ENCODE measurements around the gene IRF2.

Gene IRF2

GRCh38 chr4:184446132-184446658 is 28.2 kb downstream of the IRF2 start:
- Histone ChIP-seq H3K27ac (ENCODE audit: low read depth, low read length) (no peak overlapping the region), H3K79me2 (ENCODE audit: control insufficient read depth, insufficient read depth, low read length, poor library complexity) (no peaks in the 10 kb centered on the region), H4K91ac (ENCODE audit: low read depth, low read length) (no peak overlapping the region), H2BK5ac (ENCODE audit: low read depth, low read length, poor library complexity) (no peak overlapping the region), H4K8ac (ENCODE audit: low read depth, low read length) (no peak overlapping the region), H3K36me3 (ENCODE audit: control insufficient read depth in 1 of 2, insufficient read depth in 2 of 2, low read length in 2 of 2) (no peaks in the 10 kb centered on the region), H3K27me3 (ENCODE audit: insufficient read depth, low read length) (no peaks in the 10 kb centered on the region), H3K9me3 (ENCODE audit: insufficient read depth, low read depth, low read length) (peaks cover 1% of the 10 kb centered on the region), H3K79me1 (ENCODE audit: low read length) (no peaks in the 10 kb centered on the region), H2BK120ac (ENCODE audit: insufficient read depth, low read length, poor library complexity) (no peak overlapping the region), H3K4ac (ENCODE audit: low read depth, low read length) (no peak overlapping the region), H3K23ac (ENCODE audit: low read length) (no peak overlapping the region), H3K9ac (ENCODE audit: low read length) (no peak overlapping the region), H3K14ac (ENCODE audit: low read length) (no peak overlapping the region), H4K12ac (ENCODE audit: low read depth, low read length) (no peak overlapping the region), H3K4me3 (ENCODE audit: low read depth, low read length) (no peak overlapping the region), H2BK12ac (ENCODE audit: low read length) (no peak overlapping the region), H2AFZ (ENCODE audit: insufficient read depth, low read length, poor library complexity) (no peak overlapping the region), H3K4me1 (ENCODE audit: control insufficient read depth in 1 of 2, insufficient read depth in 2 of 2, low read length in 2 of 2) (peaks cover 0 to 2% of the 10 kb centered on the region in 2 experiments), H2AK5ac (ENCODE audit: low read length) (no peak overlapping the region), H3K18ac (ENCODE audit: low read length) (no peak overlapping the region), H3K4me2 (ENCODE audit: low read length) (no peak overlapping the region)
- DNase-seq = no peak
- no CpG with 5 or more reads among the region's 3 CpGs for WGBS (ENCODE audit: extremely low coverage, insufficient coverage, insufficient read length)

DNA sequence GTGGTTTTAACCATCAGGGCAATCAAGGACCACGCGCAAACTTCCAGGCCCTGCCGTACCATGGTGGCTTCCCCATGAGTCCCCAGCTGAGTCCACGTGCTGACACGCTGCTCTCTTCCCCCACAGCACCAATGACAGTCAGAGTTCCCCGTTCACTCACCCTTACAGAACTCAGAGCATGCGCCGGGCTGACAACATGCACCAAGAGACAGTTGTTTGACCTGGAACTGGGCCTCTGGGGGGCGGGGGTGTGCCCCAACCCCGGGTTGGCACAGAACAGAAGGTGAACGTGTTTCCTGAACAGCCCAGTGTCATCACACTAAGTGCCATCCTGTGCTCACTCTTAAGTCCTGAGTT is 29.4 kb downstream of the IRF2 start:
- H2AK5ac ChIP-seq (ENCODE audit: low read length) = no peak overlapping the region
- H2BK5ac ChIP-seq (ENCODE audit: low read depth, low read length, poor library complexity) = no peak overlapping the region
- no peak overlapping the region for H4K91ac ChIP-seq (ENCODE audit: low read depth, low read length)
- no peak overlapping the region for H3K27ac ChIP-seq (ENCODE audit: low read depth, low read length)
- H4K12ac ChIP-seq (ENCODE audit: low read depth, low read length) = no peak overlapping the region
- H2AFZ ChIP-seq (ENCODE audit: insufficient read depth, low read length, poor library complexity) = no peak overlapping the region
- no peaks in the 10 kb centered on the region for H3K79me1 ChIP-seq (ENCODE audit: low read length)
- no peak overlapping the region for H3K14ac ChIP-seq (ENCODE audit: low read length)
- no peak overlapping the region for H3K18ac ChIP-seq (ENCODE audit: low read length)
- H3K36me3 ChIP-seq (ENCODE audit: control insufficient read depth in 1 of 2, insufficient read depth in 2 of 2, low read length in 2 of 2) = no peaks in the 10 kb centered on the region
- H3K27me3 ChIP-seq (ENCODE audit: insufficient read depth, low read length) = no peaks in the 10 kb centered on the region
- H3K4me3 ChIP-seq (ENCODE audit: low read depth, low read length) = no peak overlapping the region
- no peaks in the 10 kb centered on the region for H3K4me1 ChIP-seq (ENCODE audit: control insufficient read depth in 1 of 2, insufficient read depth in 2 of 2, low read length in 2 of 2)
- H3K23ac ChIP-seq (ENCODE audit: low read length) = no peak overlapping the region
- peaks cover 1% of the 10 kb centered on the region for H3K9me3 ChIP-seq (ENCODE audit: insufficient read depth, low read depth, low read length)
- no peak overlapping the region for H3K4ac ChIP-seq (ENCODE audit: low read depth, low read length)
- no CpG with 5 or more reads among the region's 11 CpGs for whole genome bisulfite sequencing (ENCODE audit: extremely low coverage, insufficient coverage, insufficient read length)
- DNase-seq = no peak
- H2BK120ac ChIP-seq (ENCODE audit: insufficient read depth, low read length, poor library complexity) = no peak overlapping the region
- no peak overlapping the region for H3K4me2 ChIP-seq (ENCODE audit: low read length)
- no peak overlapping the region for H4K8ac ChIP-seq (ENCODE audit: low read depth, low read length)
- no peaks in the 10 kb centered on the region for H3K79me2 ChIP-seq (ENCODE audit: control insufficient read depth, insufficient read depth, low read length, poor library complexity)
- H3K9ac ChIP-seq (ENCODE audit: low read length) = no peak overlapping the region
- no peak overlapping the region for H2BK12ac ChIP-seq (ENCODE audit: low read length)

DNA sequence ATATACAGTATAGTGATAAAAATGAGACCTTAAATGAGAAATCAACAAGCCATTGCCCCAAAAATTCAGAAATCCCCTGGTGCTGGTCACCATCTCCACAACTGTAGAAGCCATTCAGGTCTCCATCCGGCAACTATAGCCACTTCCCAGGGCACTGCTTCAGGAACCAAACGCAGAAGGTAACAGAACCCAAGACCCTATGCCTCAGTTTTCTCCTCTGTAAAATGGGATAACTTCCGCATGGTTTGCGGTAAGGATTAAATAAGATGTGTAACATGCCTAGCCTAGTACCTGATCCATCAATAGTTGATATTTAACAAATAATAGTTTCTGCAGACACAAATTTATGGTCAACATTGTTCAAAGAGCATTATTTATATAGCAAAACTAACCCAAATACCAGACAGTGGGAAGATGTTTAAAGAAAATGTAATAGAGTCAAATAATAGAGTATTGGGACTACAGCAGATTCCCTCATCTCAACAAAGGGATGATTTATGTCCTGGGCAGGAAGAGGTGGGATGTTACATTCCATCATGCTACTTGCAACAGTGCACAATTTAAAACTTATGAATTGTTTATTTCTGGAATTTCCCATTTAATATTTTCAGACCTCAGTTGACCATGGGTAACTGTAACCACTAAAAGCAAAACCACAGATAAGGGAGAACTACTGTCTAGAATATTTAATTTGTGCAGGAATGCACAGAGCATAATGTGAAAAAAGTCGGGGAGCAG is 30.0 kb downstream of the IRF2 start:
- no peak overlapping the region for H4K12ac ChIP-seq (ENCODE audit: low read depth, low read length)
- H3K9ac ChIP-seq (ENCODE audit: low read length) = no peak overlapping the region
- no peak overlapping the region for H2AK5ac ChIP-seq (ENCODE audit: low read length)

GRCh38 chr4:184443318-184443717 is 31.0 kb downstream of the IRF2 start:
- no CpG with 5 or more reads among the region's 2 CpGs for WGBS (ENCODE audit: extremely low coverage, insufficient coverage, insufficient read length)
- H2AFZ ChIP-seq (ENCODE audit: insufficient read depth, low read length, poor library complexity) = no peak overlapping the region
- H3K4me3 ChIP-seq (ENCODE audit: low read depth, low read length) = no peak overlapping the region
- H3K27ac ChIP-seq (ENCODE audit: low read depth, low read length) = no peak overlapping the region
- no peak overlapping the region for H2BK12ac ChIP-seq (ENCODE audit: low read length)
- H3K79me1 ChIP-seq (ENCODE audit: low read length) = no peaks in the 10 kb centered on the region
- H3K4me2 ChIP-seq (ENCODE audit: low read length) = no peak overlapping the region
- no peak overlapping the region for H3K18ac ChIP-seq (ENCODE audit: low read length)
- no peak for DNase-seq
- H3K9ac ChIP-seq (ENCODE audit: low read length) = no peak overlapping the region
- no peak overlapping the region for H2AK5ac ChIP-seq (ENCODE audit: low read length)
- H3K36me3 ChIP-seq (ENCODE audit: control insufficient read depth in 1 of 2, insufficient read depth in 2 of 2, low read length in 2 of 2) = no peaks in the 10 kb centered on the region
- no peak overlapping the region for H3K23ac ChIP-seq (ENCODE audit: low read length)
- H2BK120ac ChIP-seq (ENCODE audit: insufficient read depth, low read length, poor library complexity) = no peak overlapping the region
- H2BK5ac ChIP-seq (ENCODE audit: low read depth, low read length, poor library complexity) = no peak overlapping the region
- no peak overlapping the region for H3K4ac ChIP-seq (ENCODE audit: low read depth, low read length)
- H4K91ac ChIP-seq (ENCODE audit: low read depth, low read length) = no peak overlapping the region
- H3K79me2 ChIP-seq (ENCODE audit: control insufficient read depth, insufficient read depth, low read length, poor library complexity) = no peaks in the 10 kb centered on the region
- no peaks in the 10 kb centered on the region for H3K9me3 ChIP-seq (ENCODE audit: insufficient read depth, low read depth, low read length)
- no peaks in the 10 kb centered on the region for H3K27me3 ChIP-seq (ENCODE audit: insufficient read depth, low read length)
- no peak overlapping the region for H4K8ac ChIP-seq (ENCODE audit: low read depth, low read length)
- H3K14ac ChIP-seq (ENCODE audit: low read length) = no peak overlapping the region
- no peaks in the 10 kb centered on the region for H3K4me1 ChIP-seq (ENCODE audit: control insufficient read depth in 1 of 2, insufficient read depth in 2 of 2, low read length in 2 of 2)
- no peak overlapping the region for H4K12ac ChIP-seq (ENCODE audit: low read depth, low read length)

More for the DNA sequence above, 30.0 kb downstream of the IRF2 start:
- H3K14ac ChIP-seq (ENCODE audit: low read length) = no peak overlapping the region
- no peak overlapping the region for H3K18ac ChIP-seq (ENCODE audit: low read length)
- H2AFZ ChIP-seq (ENCODE audit: insufficient read depth, low read length, poor library complexity) = no peak overlapping the region
- no peaks in the 10 kb centered on the region for H3K79me2 ChIP-seq (ENCODE audit: control insufficient read depth, insufficient read depth, low read length, poor library complexity)
- no peaks in the 10 kb centered on the region for H3K27me3 ChIP-seq (ENCODE audit: insufficient read depth, low read length)
- no peak overlapping the region for H2BK120ac ChIP-seq (ENCODE audit: insufficient read depth, low read length, poor library complexity)
- no peak overlapping the region for H3K4me3 ChIP-seq (ENCODE audit: low read depth, low read length)
- no peak overlapping the region for H4K8ac ChIP-seq (ENCODE audit: low read depth, low read length)
- H4K91ac ChIP-seq (ENCODE audit: low read depth, low read length) = no peak overlapping the region
- H3K79me1 ChIP-seq (ENCODE audit: low read length) = no peaks in the 10 kb centered on the region
- WGBS (ENCODE audit: extremely low coverage, insufficient coverage, insufficient read length) = no CpG with 5 or more reads among the region's 5 CpGs
- H3K27ac ChIP-seq (ENCODE audit: low read depth, low read length) = no peak overlapping the region
- peaks cover under 1% of the 10 kb centered on the region for H3K9me3 ChIP-seq (ENCODE audit: insufficient read depth, low read depth, low read length)
- DNase-seq = no peak
- H3K4me2 ChIP-seq (ENCODE audit: low read length) = no peak overlapping the region
- H2BK5ac ChIP-seq (ENCODE audit: low read depth, low read length, poor library complexity) = no peak overlapping the region
- H3K4me1 ChIP-seq (ENCODE audit: control insufficient read depth in 1 of 2, insufficient read depth in 2 of 2, low read length in 2 of 2) = no peaks in the 10 kb centered on the region
- no peak overlapping the region for H3K23ac ChIP-seq (ENCODE audit: low read length)
- no peak overlapping the region for H3K4ac ChIP-seq (ENCODE audit: low read depth, low read length)
- H3K36me3 ChIP-seq (ENCODE audit: control insufficient read depth in 1 of 2, insufficient read depth in 2 of 2, low read length in 2 of 2) = no peaks in the 10 kb centered on the region
- no peak overlapping the region for H2BK12ac ChIP-seq (ENCODE audit: low read length)
